Measurements from ENCODE around the gene ZG16.

ZG16 gene

GRCh38 chr16:29810699-29811169 lies 32.7 kb downstream of the ZG16 start:
- no peak for DNase-seq

GRCh38 chr16:29811170-29811895 lies 33.3 kb downstream of the ZG16 start:
- peak; percentile 72 to 73 for DNase-seq

- DNase-seq: no peak
Observed at GRCh38 chr16:29811896-29812665, 34.0 kb downstream of the ZG16 start, which contains the start of gene PRRT2. PRRT2 (plus strand) TSS chr16:29812193; CDS start chr16:29813055, 862 bp downstream.

GRCh38 chr16:29812754-29813643 lies 34.9 kb downstream of the ZG16 start:
- DNase-seq: no peak

GRCh38 chr16:29813644-29814562 lies 35.8 kb downstream of the ZG16 start:
- no peak for DNase-seq

- DNase-seq: no peak
Observed at GRCh38 chr16:29814592-29814991, 36.5 kb downstream of the ZG16 start.

GRCh38 chr16:29815032-29815721 lies 37.1 kb downstream of the ZG16 start:
- no peak for DNase-seq

GRCh38 chr16:29815793-29816693 lies 38.0 kb downstream of the ZG16 start, which contains the start of gene PAGR1:
PAGR1 (plus strand) TSS chr16:29816152; CDS start chr16:29816526, 374 bp downstream.
- peak; percentile 97 for DNase-seq

GRCh38 chr16:29816694-29817441 lies 38.8 kb downstream of the ZG16 start:
- peak in 1 of 2 donors; percentile 58 for DNase-seq

- DNase-seq: no peak
Observed at GRCh38 chr16:29818082-29818481, 40.0 kb downstream of the ZG16 start.

- DNase-seq: no peak
Observed at GRCh38 chr16:29819506-29819905, 41.5 kb downstream of the ZG16 start.

GRCh38 chr16:29820271-29820701 lies 42.2 kb downstream of the ZG16 start, which contains the start of gene MVP:
MVP (plus strand) TSS chr16:29820462; CDS start chr16:29830550, 10,088 bp downstream.
- peak in 1 of 2 donors; percentile 49 for DNase-seq

GRCh38 chr16:29820730-29821642 lies 42.9 kb downstream of the ZG16 start:
- no peak for DNase-seq

GRCh38 chr16:29821643-29822115 lies 43.6 kb downstream of the ZG16 start:
- DNase-seq: no peak

GRCh38 chr16:29824589-29825144 lies 46.6 kb downstream of the ZG16 start:
- no peak for DNase-seq

GRCh38 chr16:29825145-29826044 lies 47.3 kb downstream of the ZG16 start:
- DNase-seq: peak in 1 of 2 donors; percentile 51

Data from stimulated activated CD4-positive, alpha-beta T cell treated with anti-CD3 and anti-CD28 coated beads, Interleukin-2, amount 100 ng/mL, for 48 hours (primary cell).